HG03280 (cell line): ENCODE data around the gene MAN1A2.
"Not testable (repeated sequence)": the region's sequence is repeated elsewhere in the genome, so short reads cannot be mapped to it uniquely, and the experiment has no call there.

Experiments
- ATAC-seq: cut with Tn5 transposase; IDR thresholded peaks from one replicate; pipeline ENCODE4 v1.9.1; 2021; ENCODE audit warnings: mild to moderate bottlenecking, moderate library complexity; ENCODE audit not compliant: unreplicated experiment

The MAN1A2 gene

GRCh38 chr1:117555806-117556205 lies 188.6 kb downstream of the MAN1A2 start:
- ATAC-seq: no peak

- no peak for ATAC-seq
These were observed 189.1 kb downstream of the MAN1A2 start for GRCh38 chr1:117556341-117556740.

- no peak for ATAC-seq
These were observed 189.7 kb downstream of the MAN1A2 start for GRCh38 chr1:117556976-117557375.

GRCh38 chr1:117558451-117558850 lies 191.2 kb downstream of the MAN1A2 start:
- not testable (repeated sequence) for ATAC-seq

- ATAC-seq: no peak
These were observed 191.9 kb downstream of the MAN1A2 start for GRCh38 chr1:117559139-117559538.

GRCh38 chr1:117559985-117560384 lies 192.7 kb downstream of the MAN1A2 start:
- no peak for ATAC-seq

- no peak for ATAC-seq
These were observed 193.8 kb downstream of the MAN1A2 start for GRCh38 chr1:117561071-117561470.

- no peak for ATAC-seq
These were observed 194.3 kb downstream of the MAN1A2 start for GRCh38 chr1:117561551-117561950.

- ATAC-seq: no peak
These were observed 195.6 kb downstream of the MAN1A2 start for GRCh38 chr1:117562581-117563491.

- no peak for ATAC-seq
These were observed 196.2 kb downstream of the MAN1A2 start for GRCh38 chr1:117563492-117563875.

GRCh38 chr1:117564227-117565075 lies 197.2 kb downstream of the MAN1A2 start:
- ATAC-seq: no peak

- no peak for ATAC-seq
These were observed 197.9 kb downstream of the MAN1A2 start for GRCh38 chr1:117565076-117565556.

GRCh38 chr1:117565745-117566455 lies 198.7 kb downstream of the MAN1A2 start:
- no peak for ATAC-seq

GRCh38 chr1:117566556-117566955 lies 199.3 kb downstream of the MAN1A2 start:
- no peak for ATAC-seq

- ATAC-seq: no peak
These were observed 200.2 kb downstream of the MAN1A2 start for GRCh38 chr1:117567435-117567834.

- ATAC-seq: no peak
These were observed 200.7 kb downstream of the MAN1A2 start for GRCh38 chr1:117567976-117568375.

GRCh38 chr1:117568999-117569398 lies 201.8 kb downstream of the MAN1A2 start:
- no peak for ATAC-seq

GRCh38 chr1:117569856-117570255 lies 202.6 kb downstream of the MAN1A2 start:
- no peak for ATAC-seq

GRCh38 chr1:117570988-117571409 lies 203.8 kb downstream of the MAN1A2 start:
- ATAC-seq: no peak

- ATAC-seq: no peak
These were observed 204.2 kb downstream of the MAN1A2 start for GRCh38 chr1:117571496-117571895.

- peak; percentile 48 for ATAC-seq
These were observed 205.3 kb downstream of the MAN1A2 start for GRCh38 chr1:117572546-117572945.
